ENCODE data around the gene TP53I3.
"Not testable (repeated sequence)": the region's sequence is repeated elsewhere in the genome, so short reads cannot be mapped to it uniquely, and the experiment has no call there.

TP53I3 gene

DNA sequence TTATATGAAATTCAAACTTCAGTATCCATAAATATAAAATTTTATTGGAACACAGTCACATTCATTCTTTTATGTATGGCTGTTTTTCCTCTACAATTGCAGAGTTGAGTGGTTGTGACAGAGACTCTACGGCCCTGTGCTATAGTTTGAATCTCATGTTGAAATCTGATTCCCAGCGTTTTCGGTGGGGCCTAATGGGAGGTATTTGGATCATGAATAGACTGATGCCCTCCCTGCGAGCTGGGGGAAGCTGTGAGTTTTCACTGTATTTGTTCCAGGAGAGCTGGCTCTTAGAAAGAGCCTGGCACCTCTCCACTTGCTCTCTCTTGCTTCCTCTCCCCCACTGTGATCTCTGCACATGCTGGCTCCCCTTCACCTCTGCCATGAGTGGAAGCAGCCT is 36.8 kb upstream of the TP53I3 start:
- H3K4me3 ChIP-seq (replicated peaks; ENCODE audit: low read depth, low read length): no peak overlapping the region
- DNase-seq (ENCODE audit: extremely low read depth, low read depth): no peak
- TF ChIP-seq, protein P1, sequence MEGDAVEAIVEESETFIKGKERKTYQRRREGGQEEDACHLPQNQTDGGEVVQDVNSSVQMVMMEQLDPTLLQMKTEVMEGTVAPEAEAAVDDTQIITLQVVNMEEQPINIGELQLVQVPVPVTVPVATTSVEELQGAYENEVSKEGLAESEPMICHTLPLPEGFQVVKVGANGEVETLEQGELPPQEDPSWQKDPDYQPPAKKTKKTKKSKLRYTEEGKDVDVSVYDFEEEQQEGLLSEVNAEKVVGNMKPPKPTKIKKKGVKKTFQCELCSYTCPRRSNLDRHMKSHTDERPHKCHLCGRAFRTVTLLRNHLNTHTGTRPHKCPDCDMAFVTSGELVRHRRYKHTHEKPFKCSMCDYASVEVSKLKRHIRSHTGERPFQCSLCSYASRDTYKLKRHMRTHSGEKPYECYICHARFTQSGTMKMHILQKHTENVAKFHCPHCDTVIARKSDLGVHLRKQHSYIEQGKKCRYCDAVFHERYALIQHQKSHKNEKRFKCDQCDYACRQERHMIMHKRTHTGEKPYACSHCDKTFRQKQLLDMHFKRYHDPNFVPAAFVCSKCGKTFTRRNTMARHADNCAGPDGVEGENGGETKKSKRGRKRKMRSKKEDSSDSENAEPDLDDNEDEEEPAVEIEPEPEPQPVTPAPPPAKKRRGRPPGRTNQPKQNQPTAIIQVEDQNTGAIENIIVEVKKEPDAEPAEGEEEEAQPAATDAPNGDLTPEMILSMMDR (IDR thresholded peaks at IDR 0.05; ENCODE audit: low read depth, low read length, missing control alignments): no peak

DNA sequence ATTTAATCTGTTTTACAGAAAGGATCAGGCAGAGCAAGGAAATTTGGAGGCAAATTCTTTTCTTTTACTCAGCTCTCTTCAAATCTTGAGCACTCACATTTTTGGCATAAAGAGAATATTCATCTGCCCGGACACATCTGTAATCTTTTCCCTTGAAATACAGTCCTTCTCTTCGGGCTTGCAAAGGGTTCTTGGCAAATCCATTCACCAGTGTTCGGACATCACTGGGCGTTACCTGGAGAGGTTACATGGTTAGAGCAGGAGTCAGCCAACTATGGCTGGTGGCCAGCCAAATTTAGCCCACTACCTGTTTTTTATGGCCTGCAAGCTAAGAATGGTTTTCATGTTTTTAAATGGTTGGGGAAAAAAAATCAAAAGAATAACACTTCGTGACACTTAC is 36.4 kb upstream of the TP53I3 start:
- TF ChIP-seq, protein P1 (IDR thresholded peaks at IDR 0.05; ENCODE audit: low read depth, low read length, missing control alignments): no peak
- no peak overlapping the region for H3K4me3 ChIP-seq (replicated peaks; ENCODE audit: low read depth, low read length)
- no peak for DNase-seq (ENCODE audit: extremely low read depth, low read depth)

DNA sequence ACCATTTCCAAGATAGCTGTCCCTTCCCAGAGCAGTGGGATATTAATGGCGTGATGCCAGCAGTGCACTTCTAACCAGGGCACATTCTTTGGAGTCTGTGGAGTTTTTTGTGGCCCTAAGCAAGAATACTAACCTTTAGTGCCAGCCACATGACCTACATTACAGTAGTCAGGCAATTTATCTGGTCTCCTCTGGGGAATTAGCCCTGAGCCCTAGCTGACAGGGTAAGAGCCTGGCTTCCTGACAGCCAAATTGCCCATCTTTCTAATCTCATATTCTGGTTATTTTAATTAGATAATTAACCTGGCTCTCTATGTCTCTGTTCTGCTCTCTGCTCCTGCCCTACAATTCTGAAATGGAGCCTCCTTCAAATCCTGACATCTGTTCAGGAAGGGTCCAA is 33.3 kb upstream of the TP53I3 start:
- DNase-seq (ENCODE audit: extremely low read depth, low read depth): no peak
- no peak overlapping the region for H3K4me3 ChIP-seq (replicated peaks; ENCODE audit: low read depth, low read length)
- TF ChIP-seq, protein P1 (IDR thresholded peaks at IDR 0.05; ENCODE audit: low read depth, low read length, missing control alignments): no peak

DNA sequence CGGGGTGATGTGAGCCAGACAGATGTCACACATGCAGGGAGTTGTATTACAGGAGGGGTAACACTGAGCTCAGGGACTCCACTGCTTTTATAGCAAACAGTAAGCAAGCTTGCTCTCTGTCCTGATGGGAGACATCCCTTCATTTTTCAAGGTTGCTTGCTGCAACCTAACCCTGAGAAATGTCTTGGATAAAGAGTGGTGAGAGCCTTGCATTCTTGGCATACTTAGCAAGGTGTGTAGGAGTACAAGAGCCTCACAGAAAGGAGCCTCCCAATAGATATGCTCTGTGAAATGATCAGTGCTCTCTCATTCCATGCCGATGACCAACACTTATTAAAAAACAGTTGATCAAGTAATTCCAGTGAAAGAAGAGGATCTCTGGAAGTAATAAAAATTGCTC is 30.4 kb upstream of the TP53I3 start:
- TF ChIP-seq, protein P1 (IDR thresholded peaks at IDR 0.05; ENCODE audit: low read depth, low read length, missing control alignments): no peak
- H3K4me3 ChIP-seq (replicated peaks; ENCODE audit: low read depth, low read length): no peak overlapping the region
- DNase-seq (ENCODE audit: extremely low read depth, low read depth): no peak

DNA sequence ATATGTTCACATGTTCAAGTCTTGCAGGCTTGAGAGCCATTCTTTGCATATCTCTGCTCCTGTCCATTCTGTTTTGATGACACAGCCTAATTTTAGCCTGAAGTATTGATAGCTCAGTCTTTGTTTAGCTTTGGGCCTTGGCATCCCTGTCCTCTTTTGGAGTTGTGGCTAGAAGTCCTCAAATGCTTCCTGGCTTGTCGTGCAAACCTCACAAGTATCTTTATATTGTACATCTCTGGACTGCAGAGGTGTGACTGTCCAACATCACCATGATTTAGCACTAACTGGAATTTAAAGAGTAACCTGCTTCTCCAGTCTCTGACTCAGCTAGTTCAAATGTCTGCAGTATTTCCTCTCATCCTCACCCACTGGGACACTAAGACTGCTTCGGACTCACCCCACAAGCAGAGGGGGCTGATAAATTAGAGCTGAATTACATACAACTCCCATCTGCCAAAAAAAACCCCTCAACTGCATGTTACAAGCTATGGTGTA is 26.8 kb upstream of the TP53I3 start:
- TF ChIP-seq, protein P1 (IDR thresholded peaks at IDR 0.05; ENCODE audit: low read depth, low read length, missing control alignments): no peak
- no peak overlapping the region for H3K4me3 ChIP-seq (replicated peaks; ENCODE audit: low read depth, low read length)
- no peak for DNase-seq (ENCODE audit: extremely low read depth, low read depth)

DNA sequence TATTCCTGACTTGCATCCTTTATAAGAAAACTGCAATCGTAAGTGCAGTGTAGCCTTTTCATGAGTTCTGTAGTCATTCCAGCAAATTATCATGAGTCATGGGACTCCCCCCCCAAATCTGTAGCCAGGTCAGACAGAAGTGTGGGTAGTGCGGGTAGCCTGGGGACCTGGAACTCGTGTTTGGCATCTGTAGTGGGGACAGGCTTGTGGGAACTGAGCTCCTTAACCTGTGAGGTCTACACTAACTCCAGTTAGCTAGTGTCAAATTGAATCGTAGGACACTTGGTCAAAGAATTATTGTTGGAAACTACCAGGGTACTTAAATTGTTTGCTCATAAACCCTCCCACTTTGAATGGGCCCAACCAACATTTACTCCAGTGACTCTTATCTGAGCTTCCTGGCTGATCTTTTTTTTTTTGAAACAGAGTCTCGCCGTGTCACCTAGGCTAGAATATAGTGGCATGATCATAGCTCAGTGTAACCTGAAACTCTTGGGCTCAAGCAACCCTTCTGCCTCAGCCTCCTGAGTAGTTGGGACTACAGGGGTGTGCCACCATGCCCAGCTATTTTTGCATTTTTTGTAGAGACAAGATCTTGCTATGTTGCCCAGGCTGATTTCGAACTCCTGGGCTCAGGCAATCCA is 26.1 kb upstream of the TP53I3 start:
- H3K4me3 ChIP-seq (replicated peaks; ENCODE audit: low read depth, low read length): no peak overlapping the region
- TF ChIP-seq, protein P1 (IDR thresholded peaks at IDR 0.05; ENCODE audit: low read depth, low read length, missing control alignments): no peak
- no peak for DNase-seq (ENCODE audit: extremely low read depth, low read depth)

DNA sequence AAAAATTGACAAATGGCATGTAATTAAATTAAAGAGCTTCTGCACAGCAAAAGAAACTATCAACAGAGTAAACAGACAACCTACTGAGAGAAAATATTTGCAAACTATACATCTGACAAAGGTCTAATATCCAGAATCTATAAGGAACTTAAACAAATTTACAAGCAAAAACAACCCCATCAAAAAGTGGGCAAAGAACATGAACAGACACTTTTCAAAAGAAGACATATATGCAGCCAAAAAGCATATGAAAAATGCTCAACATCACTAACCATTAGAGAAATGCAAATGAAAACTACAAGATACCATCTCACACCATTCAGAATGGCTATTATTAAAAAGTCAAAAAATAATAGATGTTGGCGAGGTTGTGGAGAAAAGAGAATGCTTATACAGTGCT is 24.8 kb upstream of the TP53I3 start:
- not testable (repeated sequence) for DNase-seq (ENCODE audit: extremely low read depth, low read depth)

More for the DNA sequence above, 24.8 kb upstream of the TP53I3 start:
- H3K4me3 ChIP-seq (replicated peaks; ENCODE audit: low read depth, low read length): not testable (repeated sequence)

Measured in HFF-Myc (cell line).